SKM-1 treated with dmso at 0.1 percent for 144 hours (cell line): ENCODE results near the gene MAL.
"Not testable (repeated sequence)": the region's sequence is repeated elsewhere in the genome, so short reads cannot be mapped to it uniquely, and the experiment has no call there.

Source experiments
- DNase-seq: peaks from one replicate; lab custom pipeline; 2025; ENCODE audit not compliant: unreplicated experiment; lab: John Stamatoyannopoulos, UW

Gene MAL

DNA sequence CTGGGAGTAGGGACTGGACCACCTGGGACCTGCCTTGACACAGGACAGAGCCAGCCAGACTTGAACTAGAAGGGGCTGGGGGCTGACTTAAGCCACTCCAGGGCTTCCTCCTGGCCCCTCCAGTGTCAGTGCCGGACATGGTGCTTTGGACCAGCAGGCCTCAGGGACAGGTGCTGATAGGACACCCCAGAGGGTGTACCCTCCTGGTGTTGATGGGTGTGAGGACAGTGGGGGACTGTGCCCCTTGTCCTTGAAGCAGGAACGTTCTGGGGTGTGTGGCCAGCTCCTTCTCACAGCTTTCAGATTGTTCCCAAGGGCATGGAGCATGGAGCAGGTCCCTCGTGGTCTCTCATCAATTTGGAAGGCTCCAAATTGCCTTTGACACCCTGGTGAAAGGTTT is 6.8 kb downstream of the MAL start:
- no peak for DNase-seq

DNA sequence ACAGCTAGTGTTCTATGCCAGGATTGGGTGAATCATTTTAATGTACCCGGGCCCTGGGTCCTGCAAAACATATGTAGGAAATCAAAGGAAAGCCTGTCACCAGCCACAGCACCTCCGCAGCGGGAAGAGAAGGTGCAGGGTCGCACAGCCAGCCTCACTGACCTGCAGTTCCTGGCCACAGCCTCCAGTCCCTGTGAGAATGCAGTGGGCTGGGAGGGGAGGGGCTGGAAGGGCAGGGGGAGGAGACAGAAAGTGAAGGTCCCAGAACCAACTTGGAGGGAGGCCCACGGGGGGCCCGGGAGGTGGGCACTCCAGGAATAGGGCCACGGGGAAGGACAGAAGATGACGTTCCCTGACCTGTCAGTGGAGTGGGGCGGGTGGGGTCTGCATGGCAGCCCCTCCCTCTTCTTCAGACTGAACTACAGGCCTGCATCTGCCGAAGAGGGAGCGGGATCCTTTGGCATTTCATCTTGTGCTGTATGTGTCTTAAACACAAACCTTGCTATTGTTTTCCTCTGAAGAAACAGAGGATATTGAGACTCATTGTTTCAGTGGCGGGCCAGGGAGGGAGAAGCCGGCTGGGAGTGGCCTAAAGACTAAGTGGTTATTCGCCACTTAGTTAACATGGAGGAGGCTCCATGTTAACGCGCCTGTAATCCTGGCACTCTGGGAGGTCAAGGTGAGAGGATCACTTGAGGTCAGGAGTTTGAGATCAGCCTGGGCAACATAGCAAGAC is 7.5 kb downstream of the MAL start:
- no peak for DNase-seq

DNA sequence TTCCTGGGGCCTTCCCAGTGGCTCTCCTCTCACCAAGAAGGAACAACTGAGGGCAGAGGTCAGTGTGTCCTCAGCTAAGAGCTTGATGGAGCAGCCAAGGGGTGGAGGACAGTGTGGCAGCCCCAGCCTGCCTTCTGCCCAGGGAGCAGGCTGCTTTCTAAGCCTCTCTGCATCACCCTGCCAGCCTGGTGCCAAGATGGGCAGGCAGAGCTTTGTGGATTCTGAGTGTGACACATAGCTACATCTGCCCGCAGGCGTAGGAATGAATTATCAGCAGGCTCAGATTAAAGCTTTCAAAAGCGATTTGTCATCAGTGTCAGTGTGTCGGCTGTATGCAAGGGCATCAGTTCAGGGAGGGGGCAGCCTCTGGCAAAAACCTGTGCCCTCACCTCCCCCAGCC is 8.7 kb downstream of the MAL start:
- no peak for DNase-seq

DNA sequence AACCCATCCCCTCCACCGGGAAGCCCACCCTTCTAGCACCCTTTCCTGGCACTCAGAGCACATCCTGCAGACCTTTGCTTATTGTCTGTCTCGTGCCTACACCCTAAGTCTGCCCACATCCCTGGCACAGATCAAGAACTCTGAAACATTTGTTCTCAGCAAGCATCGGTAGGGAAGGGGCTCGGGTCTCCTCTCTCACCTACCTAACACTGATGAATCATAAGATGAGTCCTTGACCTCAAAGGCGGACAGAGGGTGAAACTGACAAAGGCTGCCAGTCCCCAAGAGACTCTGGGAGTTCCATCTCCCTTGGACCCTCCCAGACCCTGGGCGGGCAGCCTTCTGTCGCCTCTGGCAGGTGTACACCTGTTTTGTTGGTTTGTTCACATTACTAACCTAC is 9.3 kb downstream of the MAL start:
- no peak for DNase-seq

DNA sequence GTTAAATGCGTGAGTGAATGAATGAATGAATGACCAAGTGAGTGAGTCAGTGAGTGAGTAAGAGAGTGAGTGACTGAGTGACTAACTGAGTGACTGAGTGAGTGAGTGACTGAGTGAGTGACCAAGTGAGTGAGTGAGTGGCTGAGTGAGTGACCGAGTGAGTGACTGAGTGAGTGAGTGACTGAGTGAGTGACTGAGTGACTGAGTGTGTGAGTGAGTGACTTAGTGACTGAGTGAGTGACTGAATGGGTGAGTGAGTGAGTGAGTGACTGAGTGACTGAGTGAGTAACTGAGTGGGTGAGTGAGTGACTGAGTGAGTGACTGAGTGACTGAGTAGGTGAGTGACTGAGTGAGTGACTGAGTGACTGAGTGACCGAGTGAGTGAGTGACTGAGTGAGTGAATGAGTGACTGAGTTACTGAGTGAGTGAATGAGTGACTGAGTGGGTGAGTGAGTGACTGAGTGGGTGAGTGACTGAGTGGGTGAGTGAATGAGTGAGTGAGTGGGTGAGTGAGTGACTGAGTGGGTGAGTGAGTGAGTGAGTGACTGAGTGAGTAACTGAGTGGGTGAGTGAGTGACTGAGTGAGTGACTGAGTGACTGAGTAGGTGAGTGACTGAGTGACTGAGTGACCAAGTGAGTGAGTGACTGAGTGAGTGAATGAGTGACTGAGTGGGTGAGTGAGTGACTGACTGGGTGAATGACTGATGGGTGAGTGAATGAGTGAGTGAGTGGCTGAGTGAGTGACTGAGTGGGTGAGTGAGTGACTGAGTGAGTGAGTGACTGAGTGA is 11.3 kb downstream of the MAL start:
- DNase-seq: no peak

DNA sequence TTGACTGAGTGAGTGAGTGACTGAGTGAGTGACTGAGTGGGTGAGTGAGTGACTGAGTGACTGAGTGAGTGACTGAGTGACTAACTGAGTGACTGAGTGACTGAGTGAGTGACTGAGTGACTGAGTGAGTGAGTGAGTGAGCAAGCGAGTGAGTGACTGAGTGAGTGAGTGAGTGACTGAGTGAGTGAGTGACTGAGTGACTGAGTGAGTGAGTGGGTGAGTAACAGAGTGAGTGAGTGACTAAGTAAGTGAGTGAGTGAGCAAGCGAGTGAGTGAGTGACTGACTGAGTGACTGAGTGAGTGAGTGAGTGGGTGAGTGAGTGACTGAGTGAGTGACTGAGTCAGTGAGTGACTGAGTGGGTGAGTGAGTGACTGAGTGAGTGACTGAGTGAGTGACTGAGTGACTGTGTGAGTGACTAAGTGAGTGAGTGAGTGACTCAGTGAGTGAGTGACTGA is 11.9 kb downstream of the MAL start:
- DNase-seq: no peak

DNA sequence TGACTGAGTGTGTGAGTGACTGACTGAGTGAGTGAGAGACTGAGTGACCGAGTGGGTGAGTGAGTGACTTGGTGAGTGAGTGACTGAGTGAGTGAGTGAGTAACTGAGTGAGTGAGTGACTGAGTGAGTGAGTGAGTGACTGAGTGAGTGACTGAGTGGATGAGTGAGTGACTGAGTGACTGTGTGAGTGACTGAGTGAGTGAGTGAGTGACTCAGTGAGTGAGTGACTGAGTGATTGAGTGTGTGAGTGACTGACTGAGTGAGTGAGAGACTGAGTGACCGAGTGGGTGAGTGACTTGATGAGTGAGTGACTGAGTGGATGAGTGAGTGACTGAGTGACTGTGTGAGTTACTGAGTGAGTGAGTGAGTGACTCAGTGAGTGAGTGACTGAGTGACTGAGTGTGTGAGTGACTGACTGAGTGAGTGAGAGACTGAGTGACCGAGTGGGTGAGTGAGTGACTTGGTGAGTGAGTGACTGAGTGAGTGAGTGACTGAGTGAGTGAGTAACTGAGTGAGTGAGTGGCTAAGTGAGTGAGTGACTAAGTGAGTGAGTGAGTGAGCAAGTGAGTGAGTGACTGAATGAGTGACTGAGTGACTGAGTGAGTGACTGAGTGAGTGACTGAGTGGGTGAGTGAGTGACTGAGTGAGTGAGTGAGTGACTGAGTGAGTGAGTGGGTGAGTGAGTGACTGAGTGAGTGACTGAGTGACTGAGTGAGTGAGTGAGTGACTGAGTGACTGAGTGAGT is 12.5 kb downstream of the MAL start:
- not testable (repeated sequence) for DNase-seq

DNA sequence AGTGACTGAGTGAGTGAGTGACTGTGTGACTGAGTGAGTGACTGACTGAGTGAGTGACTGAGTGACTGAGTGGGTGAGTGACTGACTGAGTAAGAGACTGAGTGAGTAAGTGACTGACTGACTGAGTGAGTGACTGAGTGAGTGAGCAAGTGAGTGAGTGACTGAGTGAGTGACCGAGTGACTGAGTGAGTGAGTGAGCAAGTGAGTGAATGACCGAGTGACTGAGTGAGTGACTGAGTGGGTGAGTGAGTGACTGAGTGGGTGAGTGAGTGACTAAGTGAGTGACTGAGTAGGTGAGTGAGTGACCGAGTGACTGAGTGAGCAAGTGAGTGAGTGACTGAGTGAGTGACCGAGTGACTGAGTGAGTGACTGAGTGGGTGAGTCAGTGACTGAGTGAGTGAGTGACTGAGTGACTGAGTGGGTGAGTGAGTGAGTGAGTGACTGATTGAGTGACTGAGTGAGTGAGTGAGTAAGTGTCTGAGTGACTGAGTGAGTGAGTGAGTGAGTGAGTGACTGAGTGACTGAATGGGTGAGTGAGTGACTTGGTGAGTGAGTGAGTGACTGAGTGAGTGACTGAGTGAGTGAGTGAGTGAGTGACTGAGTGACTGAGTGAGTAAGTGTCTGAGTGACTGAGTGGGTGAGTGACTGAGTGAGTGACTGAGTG is 13.3 kb downstream of the MAL start:
- DNase-seq: no peak

DNA sequence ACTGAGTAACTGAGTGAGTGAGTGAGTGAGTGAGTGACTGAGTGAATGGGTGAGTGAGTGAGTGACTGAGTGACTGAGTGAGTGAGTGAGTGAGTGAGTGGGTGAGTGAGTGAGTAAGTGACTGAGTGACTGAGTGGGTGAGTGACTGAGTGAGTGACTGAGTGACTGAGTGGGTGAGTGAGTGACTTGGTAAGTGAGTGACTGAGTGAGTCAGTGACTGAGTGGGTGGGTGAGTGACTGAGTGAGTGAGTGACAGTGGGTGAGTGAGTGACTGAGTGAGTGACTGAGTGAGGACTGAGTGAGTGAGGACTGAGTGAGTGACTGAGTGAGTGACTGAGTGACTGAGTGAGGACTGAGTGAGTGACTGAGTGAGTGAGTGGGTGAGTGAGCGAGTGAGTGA is 13.9 kb downstream of the MAL start:
- no peak for DNase-seq

DNA sequence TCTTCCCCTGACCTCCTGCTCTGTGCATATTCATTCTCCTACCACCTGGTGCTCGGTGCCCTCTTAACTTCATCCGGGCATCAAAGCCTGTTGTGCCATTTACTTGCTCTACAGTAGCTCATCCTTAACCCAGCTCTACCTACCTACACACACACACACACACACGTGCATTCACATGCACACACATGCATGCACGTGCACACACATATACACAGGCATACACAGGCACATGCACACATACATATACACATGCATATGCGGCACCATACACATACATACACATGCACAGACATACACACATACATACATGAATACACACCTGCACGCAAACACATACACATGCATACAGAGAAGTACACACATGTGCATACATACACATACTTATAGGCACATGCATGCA is 14.5 kb downstream of the MAL start:
- no peak for DNase-seq

DNA sequence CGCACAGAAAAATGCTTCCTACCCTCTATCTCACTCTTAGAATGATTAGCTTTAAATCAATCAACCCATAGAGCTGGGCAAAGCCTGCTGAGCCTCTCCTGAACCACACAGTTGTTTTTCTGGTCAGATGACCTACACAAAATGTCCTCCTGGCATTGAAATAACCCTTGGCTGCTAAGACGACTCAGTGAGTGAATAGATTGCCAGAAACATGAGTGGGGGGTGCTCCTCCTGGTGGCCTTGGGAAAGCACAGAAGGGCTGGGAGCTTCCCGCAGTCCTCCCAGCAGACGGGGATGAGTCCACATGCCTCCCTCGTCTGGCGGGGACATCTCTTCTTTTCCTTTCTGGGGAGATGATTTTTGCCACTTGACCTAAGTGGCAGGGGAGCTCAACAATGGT is 14.9 kb downstream of the MAL start:
- no peak for DNase-seq

DNA sequence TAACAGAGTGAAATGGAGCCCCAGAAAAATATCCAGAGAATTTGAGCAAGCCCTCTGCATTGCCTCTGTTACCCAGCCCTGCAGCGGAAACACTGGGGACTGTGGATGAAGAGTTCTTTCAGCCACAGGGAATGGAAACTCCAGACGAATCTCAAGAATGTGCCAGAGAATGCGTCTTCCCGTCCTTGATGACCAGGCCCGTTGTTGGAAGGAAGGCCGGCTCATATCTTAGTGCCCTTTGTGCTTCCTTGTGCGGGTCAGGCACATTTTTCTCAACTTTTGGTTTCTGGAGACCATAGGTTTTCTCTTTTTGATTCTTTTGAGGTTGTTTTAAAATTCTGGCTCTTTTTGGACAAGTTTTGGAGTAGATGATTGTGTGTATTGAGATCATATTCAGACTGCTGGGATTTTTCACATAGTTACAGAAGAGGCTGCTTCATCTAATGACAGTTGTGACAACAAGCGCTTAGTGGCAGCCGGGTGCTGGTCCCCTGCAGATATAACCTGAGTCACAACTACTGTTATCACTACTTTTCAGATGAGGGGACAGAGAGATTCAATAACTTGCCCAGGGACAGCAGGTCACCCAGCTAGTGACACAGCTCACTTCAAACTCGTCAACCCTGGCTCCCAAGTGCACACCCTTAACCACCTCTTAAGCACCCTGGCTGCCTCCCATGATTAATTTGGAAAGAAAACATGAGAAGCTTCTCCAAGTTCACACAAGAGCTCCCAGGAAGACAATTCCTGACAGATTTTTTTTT is 15.7 kb downstream of the MAL start:
- DNase-seq: no peak

DNA sequence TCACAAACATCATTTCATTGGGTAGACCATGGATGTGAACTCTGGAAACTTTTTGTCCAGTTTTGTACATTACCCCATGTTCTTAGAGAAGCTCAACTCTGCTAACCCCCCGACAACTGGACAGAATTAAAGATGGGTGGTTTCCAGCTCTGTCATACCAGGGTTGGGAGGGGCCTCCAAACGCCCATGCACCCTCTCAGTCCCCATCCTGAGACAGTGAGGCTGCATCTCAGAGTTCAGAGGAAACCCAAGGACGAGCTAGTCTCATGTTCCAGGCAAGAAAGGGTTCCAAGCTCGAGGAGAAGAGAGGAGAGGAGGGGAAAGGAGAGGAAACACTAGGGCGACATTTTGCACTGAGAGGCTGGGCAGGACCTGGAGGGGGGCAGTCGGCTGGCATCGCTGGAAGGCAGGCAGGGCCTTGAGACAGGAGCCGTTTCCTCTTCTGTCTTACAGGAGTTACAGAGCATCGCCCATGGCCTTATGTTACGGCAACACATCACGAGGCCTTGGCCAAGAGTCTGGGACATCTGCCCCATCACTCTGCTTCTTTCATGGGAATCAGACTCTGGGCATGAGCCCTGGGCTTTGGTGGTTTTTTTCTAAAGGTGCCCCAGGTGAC is 16.4 kb downstream of the MAL start:
- DNase-seq: no peak

DNA sequence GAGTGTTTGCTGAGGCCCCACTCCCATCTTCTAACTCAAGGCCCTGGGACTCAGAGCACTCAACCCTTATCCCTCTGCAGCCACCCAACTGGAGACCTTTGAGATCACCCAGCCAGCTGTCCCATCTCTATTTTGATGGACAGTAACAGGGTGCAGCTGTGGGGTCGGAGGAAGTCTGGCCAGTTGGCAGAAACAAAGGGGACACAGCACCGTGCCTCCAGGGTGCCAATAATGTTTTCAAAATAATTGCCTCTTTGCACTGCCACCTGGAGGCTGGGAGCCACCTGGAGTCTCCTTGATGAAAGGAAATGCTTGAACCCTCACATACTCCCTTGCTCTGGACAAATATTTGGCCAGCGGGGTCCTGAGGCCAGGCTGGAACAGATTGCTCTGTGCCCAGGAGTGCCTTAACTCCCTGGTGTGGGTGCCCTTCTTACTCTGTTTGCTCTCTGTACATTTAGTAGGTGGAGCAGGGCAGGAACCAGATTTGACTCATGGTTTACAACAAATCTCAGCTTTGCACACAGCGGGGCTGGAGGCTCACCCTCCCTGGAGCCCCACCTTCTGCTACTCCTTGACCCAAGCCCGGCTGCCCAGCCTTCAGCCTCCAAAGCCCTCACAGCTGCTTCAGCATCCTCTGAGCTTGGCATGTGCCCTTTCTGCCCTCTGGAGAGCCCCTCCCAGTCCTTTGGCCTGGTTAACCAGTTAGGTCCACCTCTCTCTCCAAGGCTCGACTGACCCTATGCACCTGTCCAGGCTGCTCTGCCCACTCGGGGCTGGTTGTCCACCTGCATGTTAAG is 17.2 kb downstream of the MAL start:
- DNase-seq: no peak

DNA sequence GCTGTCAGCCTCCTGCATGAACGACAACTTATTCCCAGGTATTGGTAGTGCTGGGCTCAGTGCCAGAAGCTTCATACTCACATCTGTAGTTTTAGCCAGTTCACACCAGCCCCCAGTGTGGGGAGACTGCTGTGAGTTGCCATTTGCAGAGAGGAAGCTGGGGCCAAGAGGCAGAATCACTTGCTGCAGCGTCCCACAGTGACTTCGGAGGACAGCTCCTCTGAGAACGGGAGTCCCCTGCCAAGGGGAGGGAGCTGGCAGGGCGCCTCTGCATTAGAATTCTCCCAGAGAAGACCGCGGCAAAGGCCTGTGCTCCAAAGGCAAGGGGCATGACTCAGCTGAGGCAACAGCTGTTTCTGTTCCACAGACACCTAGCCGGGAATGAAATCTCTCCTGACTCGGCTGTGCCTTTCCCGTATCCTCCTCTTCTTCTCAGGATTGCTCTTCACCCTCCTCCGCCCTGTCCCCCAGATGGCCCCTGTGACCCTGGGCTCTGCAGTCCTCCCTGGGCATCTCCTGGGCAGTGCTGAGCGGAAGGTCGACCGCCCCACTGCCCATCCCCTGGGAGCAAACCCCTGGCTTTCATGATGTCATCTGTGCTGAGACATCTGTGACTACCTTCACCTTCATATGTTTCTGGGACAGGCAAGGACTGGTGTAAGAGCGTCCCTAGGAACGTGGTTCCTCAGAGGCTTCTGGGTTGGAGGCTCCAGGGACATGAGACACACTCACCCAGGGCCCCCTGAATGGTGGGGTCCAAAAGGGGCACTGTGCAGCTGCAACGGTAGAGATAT is 18.0 kb downstream of the MAL start:
- DNase-seq: no peak

DNA sequence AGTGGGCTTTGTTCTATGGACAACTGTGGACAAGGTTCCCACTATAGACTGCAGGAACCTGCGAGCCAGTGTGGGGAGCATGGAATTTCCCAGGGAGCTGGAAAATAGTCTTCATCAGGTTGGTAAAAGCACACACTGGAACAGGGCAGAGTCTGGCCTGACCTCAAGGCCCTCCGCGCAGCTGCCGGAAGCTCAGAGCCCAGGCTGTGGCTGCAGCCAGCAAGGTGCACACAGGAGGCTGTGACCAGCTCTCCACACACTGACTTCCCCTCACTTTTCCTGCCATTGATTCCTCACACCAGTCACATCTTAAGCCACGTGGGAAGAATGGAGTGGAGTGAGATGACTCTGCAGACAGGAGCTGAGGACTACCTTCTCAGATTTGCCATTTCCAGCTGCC is 19.1 kb downstream of the MAL start:
- no peak for DNase-seq

DNA sequence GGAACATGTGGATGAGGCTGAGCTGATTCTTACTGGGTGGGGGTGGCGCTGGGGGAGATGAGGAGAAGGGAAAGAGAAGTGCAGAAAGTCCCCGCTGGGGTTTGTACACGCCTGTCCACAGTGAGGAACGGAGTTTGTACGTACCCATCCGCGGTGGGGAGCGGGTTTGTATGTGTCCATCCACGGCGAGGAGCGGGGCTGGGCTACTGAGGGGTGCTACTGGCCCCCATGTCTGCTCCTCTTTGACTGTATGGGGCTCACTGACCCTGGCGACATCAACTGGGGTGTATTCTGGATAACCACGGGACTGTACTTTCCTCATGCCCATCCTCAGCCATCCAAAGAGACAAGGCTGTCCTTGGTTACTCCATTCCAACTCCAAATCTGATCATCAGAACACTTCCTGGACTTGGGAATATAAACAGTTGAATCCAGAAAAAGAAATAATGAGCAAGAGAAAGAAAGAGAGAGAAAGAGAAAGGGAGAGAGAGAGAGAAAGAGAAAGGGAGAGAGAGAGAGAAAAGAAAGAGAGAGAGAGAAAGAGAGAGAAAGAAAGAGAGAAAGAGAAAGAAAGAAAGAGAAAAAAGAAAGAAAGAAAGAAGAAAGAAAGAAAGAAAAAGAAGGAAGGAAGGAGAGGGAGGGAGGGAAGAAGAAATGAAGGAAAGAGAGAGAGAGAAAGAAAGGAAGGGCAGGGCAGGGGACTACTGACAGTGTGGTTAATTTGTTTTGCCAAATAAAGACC is 21.0 kb downstream of the MAL start:
- no peak for DNase-seq
